ENCODE results near the gene WDFY1.

DNA sequence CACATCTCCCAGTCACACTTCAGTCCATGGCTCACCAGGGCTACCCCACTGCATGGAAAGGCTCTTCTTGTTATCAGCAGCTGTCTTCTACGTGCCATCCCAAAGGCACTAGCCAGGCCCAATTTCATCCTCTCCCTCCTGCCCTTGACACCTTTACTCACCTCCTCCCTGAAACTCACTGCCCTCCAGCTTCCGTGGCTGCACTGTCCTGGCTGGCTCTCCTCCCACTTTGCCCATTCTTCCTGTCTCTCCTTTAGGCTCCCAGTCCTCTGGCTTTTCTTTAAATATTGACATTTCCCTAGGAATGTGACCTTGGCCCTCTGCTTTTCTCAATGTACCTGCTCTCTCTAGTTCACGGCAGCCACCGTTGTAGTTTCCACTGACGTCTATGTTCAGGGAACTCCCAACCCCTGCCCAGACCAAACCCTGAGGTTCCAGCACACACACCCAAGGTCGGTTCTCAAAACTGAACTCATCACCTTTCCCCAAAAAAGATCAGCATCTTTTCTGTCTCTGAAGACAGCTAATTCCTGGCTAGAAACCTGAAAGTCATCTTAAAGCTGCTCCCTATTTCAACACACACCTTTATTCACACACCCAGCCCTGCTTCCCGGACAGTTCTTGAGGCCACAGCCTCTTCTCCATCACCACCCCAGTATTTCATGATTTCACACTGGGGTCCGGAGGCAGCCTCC, 36.7 kb downstream of the WDFY1 start:
- TF ChIP-seq POLR2AphosphoS5 (IDR thresholded peaks at IDR 0.05) (no peak), POLR2A (IDR thresholded peaks at IDR 0.05) (no peak), EP300 (IDR thresholded peaks at IDR 0.05; ENCODE audit: low read depth) (no peak)
- TF ChIP-seq, protein P1, sequence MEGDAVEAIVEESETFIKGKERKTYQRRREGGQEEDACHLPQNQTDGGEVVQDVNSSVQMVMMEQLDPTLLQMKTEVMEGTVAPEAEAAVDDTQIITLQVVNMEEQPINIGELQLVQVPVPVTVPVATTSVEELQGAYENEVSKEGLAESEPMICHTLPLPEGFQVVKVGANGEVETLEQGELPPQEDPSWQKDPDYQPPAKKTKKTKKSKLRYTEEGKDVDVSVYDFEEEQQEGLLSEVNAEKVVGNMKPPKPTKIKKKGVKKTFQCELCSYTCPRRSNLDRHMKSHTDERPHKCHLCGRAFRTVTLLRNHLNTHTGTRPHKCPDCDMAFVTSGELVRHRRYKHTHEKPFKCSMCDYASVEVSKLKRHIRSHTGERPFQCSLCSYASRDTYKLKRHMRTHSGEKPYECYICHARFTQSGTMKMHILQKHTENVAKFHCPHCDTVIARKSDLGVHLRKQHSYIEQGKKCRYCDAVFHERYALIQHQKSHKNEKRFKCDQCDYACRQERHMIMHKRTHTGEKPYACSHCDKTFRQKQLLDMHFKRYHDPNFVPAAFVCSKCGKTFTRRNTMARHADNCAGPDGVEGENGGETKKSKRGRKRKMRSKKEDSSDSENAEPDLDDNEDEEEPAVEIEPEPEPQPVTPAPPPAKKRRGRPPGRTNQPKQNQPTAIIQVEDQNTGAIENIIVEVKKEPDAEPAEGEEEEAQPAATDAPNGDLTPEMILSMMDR (IDR thresholded peaks at IDR 0.05) = no peak
